Osteoblast (primary cell): ENCODE data around the gene SND1. TPM values are rescaled to one million over a fixed set of nuclear protein-coding genes. Genes with fewer than 3 reads are reported as not detected.

Experiments
- DNase-seq: peaks from one replicate; pipeline ENCODE4 v3.0.0; 2011; ENCODE audit warnings: low spot score, mixed read lengths; ENCODE audit not compliant: insufficient read length; ENCODE audit errors: missing footprints
- H2AFZ ChIP-seq: 2 replicates; pipeline ENCODE4 v1.6.0; 2011; ENCODE audit warnings: mild to moderate bottlenecking, low read length
- H3K27ac ChIP-seq: 2 replicates; pipeline ENCODE4 v1.5.1; 2011; ENCODE audit warnings: mild to moderate bottlenecking, low read depth, low read length, moderate library complexity
- H3K27me3 ChIP-seq: 2 replicates; pipeline ENCODE4 v1.6.0; 2012; ENCODE audit warnings: mild to moderate bottlenecking, control low read depth, inconsistent platforms, low read length, moderate library complexity; ENCODE audit not compliant: insufficient read depth
- H3K36me3 ChIP-seq: 2 replicates; pipeline ENCODE4 v1.5.1; 2011; ENCODE audit warnings: mild to moderate bottlenecking, low read length, control low read depth, moderate library complexity; ENCODE audit not compliant: insufficient read depth
- H3K4me1 ChIP-seq: 2 replicates; pipeline ENCODE4 v1.5.1; 2011; ENCODE audit warnings: mild to moderate bottlenecking, low read length, control low read depth, moderate library complexity; ENCODE audit not compliant: insufficient read depth
- H3K4me2 ChIP-seq: 2 replicates; pipeline ENCODE4 v1.6.0; 2011; ENCODE audit warnings: mild to moderate bottlenecking, low read length; ENCODE audit not compliant: insufficient read depth
- H3K4me3 ChIP-seq: fragments of 200-600 bp; sonication (generic); 3 replicates; pipeline ENCODE4 v1.5.1; 2012; ENCODE audit warnings: mild to moderate bottlenecking, low read length, inconsistent platforms; ENCODE audit not compliant: insufficient read depth
- H3K79me2 ChIP-seq: 2 replicates; pipeline ENCODE4 v1.6.0; 2012; ENCODE audit warnings: mild to moderate bottlenecking, low read length, control low read depth, inconsistent platforms; ENCODE audit not compliant: insufficient read depth
- H3K9me3 ChIP-seq: 2 replicates; pipeline ENCODE4 v1.5.1; 2011; ENCODE audit warnings: low read depth, low read length, control low read depth
- H4K20me1 ChIP-seq: 2 replicates; pipeline ENCODE4 v1.6.0; 2012; ENCODE audit warnings: mild to moderate bottlenecking, low read length, control low read depth; ENCODE audit not compliant: insufficient read depth
- CTCF ChIP-seq: IDR thresholded peaks from 2 replicates; pipeline ENCODE4 v1.5.1; 2011; ENCODE audit warnings: mild to moderate bottlenecking, low read depth, low read length, moderate library complexity; ENCODE audit errors: extremely low read depth
- total RNA-seq: library from RNA; depleted of rRNA; stranded (reverse); fragments of >200 nt; gene quantifications from 2 replicates; pipeline ENCODE4 v1.2.3, GENCODE V29; 2012

Gene SND1
- total RNA-seq, 1 donor = 257 TPM

- Histone ChIP-seq H2AFZ (no peak overlapping the region), H4K20me1 (peaks cover 17% of the 10 kb centered on the region), H3K27me3 (no peaks in the 10 kb centered on the region), H3K27ac (no peak overlapping the region), H3K4me2 (no peak overlapping the region), H3K4me1 (no peaks in the 10 kb centered on the region), H3K79me2 (peaks cover 15% of the 10 kb centered on the region), H3K36me3 (peaks cover 11% of the 10 kb centered on the region), H3K9me3 (no peaks in the 10 kb centered on the region), H3K4me3 (no peak overlapping the region)
- DNase-seq = no peak
- no peak for TF ChIP-seq CTCF
These were observed 301.7 kb downstream of the SND1 start for GRCh38 chr7:127953423-127954356.

- Histone ChIP-seq H3K27ac (no peak overlapping the region), H3K4me1 (no peaks in the 10 kb centered on the region), H3K4me3 (no peak overlapping the region), H3K4me2 (no peak overlapping the region), H3K79me2 (peaks cover 15% of the 10 kb centered on the region), H4K20me1 (peaks cover 17% of the 10 kb centered on the region), H3K9me3 (no peaks in the 10 kb centered on the region), H3K36me3 (peaks cover 12% of the 10 kb centered on the region), H3K27me3 (no peaks in the 10 kb centered on the region), H2AFZ (no peak overlapping the region)
- no peak for TF ChIP-seq CTCF
- no peak for DNase-seq
These were observed 302.4 kb downstream of the SND1 start for GRCh38 chr7:127954357-127954748.

GRCh38 chr7:127955051-127955531, 303.1 kb downstream of the SND1 start:
- no peak for TF ChIP-seq CTCF

GRCh38 chr7:127957886-127958285, 305.9 kb downstream of the SND1 start:
- Histone ChIP-seq H3K4me1 (no peaks in the 10 kb centered on the region), H3K9me3 (no peaks in the 10 kb centered on the region), H3K4me2 (no peak overlapping the region), H3K79me2 (peaks cover 31% of the 10 kb centered on the region), H3K36me3 (peaks cover 20% of the 10 kb centered on the region), H3K27ac (no peak overlapping the region), H3K27me3 (no peaks in the 10 kb centered on the region), H4K20me1 (peaks cover 31% of the 10 kb centered on the region), H3K4me3 (no peak overlapping the region), H2AFZ (no peak overlapping the region)
- no peak for TF ChIP-seq CTCF
- DNase-seq = no peak

More at GRCh38 chr7:127955051-127955531, 303.1 kb downstream of the SND1 start:
- Histone ChIP-seq H3K27ac (no peak overlapping the region), H3K79me2 (peaks cover 18% of the 10 kb centered on the region), H3K9me3 (no peaks in the 10 kb centered on the region), H3K4me2 (no peak overlapping the region), H2AFZ (no peak overlapping the region), H3K27me3 (no peaks in the 10 kb centered on the region), H3K36me3 (peaks cover 15% of the 10 kb centered on the region), H3K4me3 (no peak overlapping the region), H3K4me1 (no peaks in the 10 kb centered on the region), H4K20me1 (peaks cover 23% of the 10 kb centered on the region)
- DNase-seq = no peak
